Raji (cell line): ENCODE measurements around the gene TNNI3.

Source experiments
- POLR2A ChIP-seq: IDR thresholded peaks from 2 replicates; pipeline ENCODE4 v1.6.1; 2011; ENCODE audit warnings: low read depth, low read length, control low read depth; ENCODE audit not compliant: insufficient read depth

TNNI3 gene

DNA sequence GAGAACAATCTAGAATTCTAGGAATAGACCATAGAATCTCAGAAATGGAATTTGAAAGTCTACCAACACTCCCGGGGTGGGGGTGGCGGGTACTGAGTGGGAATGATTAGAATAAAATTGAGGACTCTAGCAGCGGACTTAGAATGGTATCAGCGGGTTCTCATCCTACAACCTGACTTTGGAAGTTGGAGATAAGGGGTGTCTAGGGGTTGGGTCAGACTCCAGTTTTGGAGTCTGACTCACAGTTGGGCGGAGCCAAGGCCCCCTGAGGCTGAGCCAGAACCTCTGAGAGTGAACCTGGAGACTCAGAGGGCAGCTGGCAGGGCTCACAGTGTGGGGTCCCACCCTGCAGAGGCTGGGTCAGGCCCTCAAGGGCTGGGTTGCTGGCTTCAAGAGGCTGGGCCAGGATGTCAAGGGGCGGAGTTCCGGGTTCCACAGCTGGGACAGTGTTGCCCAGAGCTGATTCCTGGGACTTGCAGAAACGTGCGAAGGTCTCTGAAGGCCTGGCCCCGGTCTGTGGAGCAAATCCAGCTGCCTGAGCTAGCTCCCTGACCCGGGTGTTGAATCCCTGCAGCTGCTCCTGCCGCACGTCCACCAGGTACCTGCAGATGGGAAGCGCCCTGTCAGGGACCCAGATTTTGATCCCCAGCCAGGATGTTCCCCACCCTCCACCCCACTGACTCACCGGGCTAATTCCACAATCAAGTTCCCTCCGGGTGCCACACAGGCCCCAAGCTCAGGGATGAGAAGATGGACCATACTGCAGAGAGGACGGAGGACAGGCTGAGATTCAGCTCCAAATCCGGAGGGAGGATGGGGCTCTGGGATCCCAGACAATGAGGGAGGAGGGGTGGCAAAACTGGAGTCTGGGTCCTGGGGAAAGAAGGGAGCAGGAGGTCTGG lies 1.6 kb upstream of the TNNI3 start:
- TF ChIP-seq POLR2A: no peak

GRCh38 chr19:55158423-55158822 lies 891 bp upstream of the TNNI3 start:
- TF ChIP-seq POLR2A: no peak

GRCh38 chr19:55156202-55157063 lies 1.1 kb downstream of the TNNI3 start:
- no peak for TF ChIP-seq POLR2A

- no peak for TF ChIP-seq POLR2A
Measured at GRCh38 chr19:55153652-55154264, 3.8 kb downstream of the TNNI3 start.

DNA sequence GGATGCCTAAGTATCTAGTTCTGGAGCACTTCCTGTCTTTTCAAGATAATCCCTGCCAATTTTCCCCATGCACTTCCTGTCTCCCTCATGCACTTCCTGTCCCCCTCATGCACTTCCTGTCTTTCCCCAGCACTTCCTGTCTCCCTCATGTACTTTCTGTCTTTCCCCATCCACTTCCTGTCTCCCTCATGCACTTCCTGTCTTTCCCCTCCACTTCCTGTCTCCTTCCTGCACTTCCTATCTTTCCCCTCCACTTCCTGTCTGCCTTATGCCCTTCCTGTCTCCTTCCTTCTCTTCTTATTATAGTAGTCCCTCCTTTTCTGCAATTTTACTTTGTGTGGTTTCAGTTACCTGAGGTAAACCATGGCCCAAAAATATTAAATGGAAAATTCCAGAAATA lies 5.5 kb downstream of the TNNI3 start:
- TF ChIP-seq POLR2A: no peak

- no peak for TF ChIP-seq POLR2A
Measured at GRCh38 chr19:55149078-55150003, 8.2 kb downstream of the TNNI3 start, which contains the start of gene TNNT1. Gene TNNT1, minus strand, starts transcription at chr19:55149206. Its CDS starts 2,049 bp downstream, at chr19:55147157.

- no peak for TF ChIP-seq POLR2A
Measured at GRCh38 chr19:55147545-55148251, 9.8 kb downstream of the TNNI3 start.

DNA sequence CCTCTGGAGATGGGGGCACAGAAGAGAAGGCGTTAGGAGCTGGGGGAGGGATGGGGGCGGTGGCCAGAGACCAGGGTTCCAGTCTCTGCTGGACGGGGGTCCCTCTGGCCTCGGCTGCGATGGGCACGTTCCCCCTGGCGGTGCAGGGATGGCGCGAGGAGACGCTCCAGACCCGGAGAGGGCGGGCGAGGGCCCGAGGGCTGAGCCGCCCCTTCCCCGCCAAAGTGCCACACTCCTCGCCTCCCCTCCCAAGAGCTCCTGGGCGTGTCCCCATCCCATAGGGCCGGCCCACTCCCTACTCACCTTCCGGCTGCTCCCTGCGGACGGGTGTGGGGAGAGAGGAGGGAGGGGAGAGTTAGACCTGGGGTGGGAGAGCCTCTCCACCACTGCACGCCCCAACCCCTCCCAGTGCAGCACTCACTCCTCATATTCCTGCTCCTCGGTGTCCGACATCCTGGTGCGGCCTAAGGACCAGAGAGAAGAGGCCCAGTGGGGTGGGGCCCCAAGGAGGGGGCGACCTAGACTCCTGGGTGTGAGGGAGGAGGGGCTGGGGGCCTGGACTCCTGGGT lies 10.7 kb downstream of the TNNI3 start:
- TF ChIP-seq POLR2A: no peak

DNA sequence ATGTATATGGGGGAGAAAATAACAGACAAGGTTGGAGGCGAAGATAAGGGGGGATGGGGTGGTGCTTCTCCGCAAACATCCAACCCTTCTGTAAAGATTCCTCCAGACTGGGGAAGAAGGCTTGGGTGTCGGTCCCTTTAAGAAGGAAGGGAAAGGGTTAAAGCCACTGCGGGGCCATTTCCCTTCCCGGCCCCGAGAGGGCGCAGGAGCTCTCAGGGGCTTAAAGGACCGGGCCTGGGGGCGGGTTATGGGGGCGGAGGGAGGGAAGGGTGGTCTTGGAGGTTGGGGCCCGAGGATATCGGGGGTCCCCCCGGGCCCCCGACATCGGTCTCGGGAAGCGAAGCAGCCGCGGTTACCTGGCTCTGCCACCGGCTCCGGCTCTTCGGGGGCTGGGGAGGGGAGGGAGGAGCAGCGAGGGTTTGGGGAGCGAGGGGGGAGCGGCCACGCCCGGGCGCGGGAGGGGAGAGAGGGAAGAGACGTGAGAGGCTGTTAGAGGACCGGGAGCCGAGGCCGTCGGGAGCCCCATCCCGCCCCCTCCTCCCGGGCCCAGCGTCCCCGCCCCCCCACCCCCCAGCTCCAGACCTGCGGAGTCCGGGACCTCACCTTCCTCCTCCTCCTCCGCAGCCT lies 11.3 kb downstream of the TNNI3 start:
- TF ChIP-seq POLR2A: no peak

DNA sequence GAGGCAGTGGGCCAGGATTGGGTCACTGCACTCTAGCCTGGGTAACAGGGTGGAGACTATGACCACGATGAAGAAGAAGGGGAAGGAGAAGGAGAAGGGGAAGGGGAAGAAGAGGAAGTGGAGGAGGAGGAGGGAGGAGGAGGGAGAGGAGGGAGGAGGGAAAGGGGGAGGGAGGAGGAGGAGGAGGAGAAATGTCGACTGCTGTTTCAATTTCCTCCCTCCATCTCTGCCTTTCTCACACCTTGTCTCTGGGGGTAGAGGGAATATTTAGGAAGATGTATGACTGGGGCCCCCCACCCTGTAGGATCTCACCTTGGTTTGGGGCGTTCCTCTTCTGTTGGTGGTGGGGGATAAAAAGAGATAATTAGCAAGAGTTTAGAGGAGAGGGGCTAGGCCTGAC lies 12.3 kb downstream of the TNNI3 start:
- no peak for TF ChIP-seq POLR2A

DNA sequence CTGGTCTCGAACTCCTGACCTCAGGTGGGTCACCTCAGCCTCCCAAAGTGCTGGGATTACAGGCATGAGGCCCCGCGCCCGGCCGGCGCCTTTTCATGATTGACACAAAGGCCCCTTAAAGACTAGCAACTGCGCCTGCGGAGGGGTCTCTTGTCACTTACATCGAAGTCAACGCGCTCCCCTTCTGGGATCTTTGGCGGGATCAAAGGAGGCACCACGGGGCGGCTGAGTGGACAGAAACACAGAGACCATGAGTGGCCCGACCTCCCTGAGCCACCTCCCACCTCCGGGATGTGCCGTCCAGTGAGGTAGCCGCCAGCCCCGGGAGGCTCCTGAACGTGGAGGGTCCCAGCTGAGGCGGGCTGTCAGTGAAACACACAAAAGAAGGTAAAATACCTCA lies 15.8 kb downstream of the TNNI3 start:
- no peak for TF ChIP-seq POLR2A

DNA sequence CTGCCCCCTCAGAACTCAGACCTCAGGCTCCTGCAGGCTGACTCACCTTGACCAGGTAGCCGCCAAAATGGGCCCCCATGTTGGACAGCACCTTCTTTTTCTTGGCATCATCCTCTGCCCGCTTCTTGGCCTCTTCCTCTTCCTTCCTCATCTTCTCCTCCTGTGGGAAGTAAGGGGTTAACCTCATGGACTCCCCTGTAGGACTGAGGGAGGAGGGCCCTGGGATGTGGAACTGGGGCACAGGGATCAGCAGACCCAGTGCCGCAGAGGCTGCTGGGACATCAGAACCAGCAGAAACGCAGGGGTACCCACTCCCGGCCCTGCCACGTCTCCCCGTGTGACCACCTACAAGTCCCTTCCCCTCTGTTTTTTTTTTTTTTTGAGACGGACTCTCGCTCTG lies 19.6 kb downstream of the TNNI3 start:
- TF ChIP-seq POLR2A: no peak
